Loucy (cell line): Measurements from ENCODE around the gene UVRAG.

Source experiments
- H2AFZ ChIP-seq: fragments of 200-600 bp; sonication (generic); 2 replicates; pipeline ENCODE4 v1.6.0; 2016; ENCODE audit warnings: antibody characterized with exemption, mild to moderate bottlenecking, low read length, moderate library complexity
- H3F3A ChIP-seq: fragments of 200-600 bp; 2 replicates; pipeline ENCODE4 v1.6.0; 2016; ENCODE audit warnings: antibody characterized with exemption, low read depth, mild to moderate bottlenecking
- H3K27me3 ChIP-seq: fragments of 200-600 bp; sonication (generic); 2 replicates; pipeline ENCODE4 v1.6.1; 2014; ENCODE audit warnings: low read length, mild to moderate bottlenecking; ENCODE audit not compliant: insufficient read depth, poor library complexity, severe bottlenecking
- H3K36me3 ChIP-seq: fragments of 200-600 bp; sonication (generic); 2 replicates; pipeline ENCODE4 v1.6.1; 2016; ENCODE audit warnings: low read length; ENCODE audit not compliant: insufficient read depth
- H3K4me1 ChIP-seq: fragments of 200-600 bp; sonication (generic); 2 replicates; pipeline ENCODE4 v1.5.1; 2014; ENCODE audit warnings: low read length, mild to moderate bottlenecking; ENCODE audit not compliant: insufficient read depth, poor library complexity, severe bottlenecking
- H3K4me2 ChIP-seq: fragments of 200-600 bp; sonication (generic); 2 replicates; pipeline ENCODE4 v1.6.0; 2014; ENCODE audit warnings: antibody characterized with exemption, low read length, low read depth, mild to moderate bottlenecking; ENCODE audit not compliant: poor library complexity, severe bottlenecking
- H3K4me3 ChIP-seq: fragments of 200-600 bp; sonication (generic); 2 replicates; pipeline ENCODE4 v1.5.1; 2014; ENCODE audit warnings: low read length, mild to moderate bottlenecking, mixed read lengths; ENCODE audit not compliant: poor library complexity, severe bottlenecking
- H3K79me2 ChIP-seq: fragments of 200-600 bp; sonication (generic); 2 replicates; pipeline ENCODE4 v1.6.1; 2014; ENCODE audit warnings: low read length; ENCODE audit not compliant: insufficient read depth
- H3K9ac ChIP-seq: fragments of 200-600 bp; sonication (generic); 2 replicates; pipeline ENCODE4 v1.6.0; 2014; ENCODE audit warnings: mild to moderate bottlenecking, low read depth, low read length, moderate library complexity; ENCODE audit not compliant: poor library complexity, severe bottlenecking
- H3K9me2 ChIP-seq: fragments of 200-600 bp; sonication (generic); replicated peaks from 2 replicates; pipeline ENCODE4 v1.6.1; 2016; ENCODE audit warnings: low read depth, low read length, mixed read lengths
- H3K9me3 ChIP-seq: fragments of 200-600 bp; sonication (generic); 2 replicates; pipeline ENCODE4 v1.6.1; 2014; ENCODE audit warnings: mild to moderate bottlenecking, antibody characterized with exemption, low read length, low read depth; ENCODE audit not compliant: insufficient read depth
- H4K20me1 ChIP-seq: fragments of 200-600 bp; sonication (generic); 2 replicates; pipeline ENCODE4 v1.6.0; 2014; ENCODE audit warnings: antibody characterized with exemption, low read length, mild to moderate bottlenecking; ENCODE audit not compliant: insufficient read depth, poor library complexity, severe bottlenecking
- EZH2phosphoT487 ChIP-seq: fragments of 200-600 bp; IDR thresholded peaks from 2 replicates; pipeline ENCODE4 v1.6.1; 2018; ENCODE audit warnings: antibody characterized with exemption, mild to moderate bottlenecking, moderate library complexity, borderline replicate concordance
- TF ChIP-seq, protein P1 (sequence below): fragments of 200-600 bp; sonication (generic); conservative IDR thresholded peaks from 2 replicates; pipeline ENCODE4 v1.5.1; 2014; ENCODE audit warnings: mild to moderate bottlenecking, antibody characterized with exemption, low read length

The UVRAG gene

DNA sequence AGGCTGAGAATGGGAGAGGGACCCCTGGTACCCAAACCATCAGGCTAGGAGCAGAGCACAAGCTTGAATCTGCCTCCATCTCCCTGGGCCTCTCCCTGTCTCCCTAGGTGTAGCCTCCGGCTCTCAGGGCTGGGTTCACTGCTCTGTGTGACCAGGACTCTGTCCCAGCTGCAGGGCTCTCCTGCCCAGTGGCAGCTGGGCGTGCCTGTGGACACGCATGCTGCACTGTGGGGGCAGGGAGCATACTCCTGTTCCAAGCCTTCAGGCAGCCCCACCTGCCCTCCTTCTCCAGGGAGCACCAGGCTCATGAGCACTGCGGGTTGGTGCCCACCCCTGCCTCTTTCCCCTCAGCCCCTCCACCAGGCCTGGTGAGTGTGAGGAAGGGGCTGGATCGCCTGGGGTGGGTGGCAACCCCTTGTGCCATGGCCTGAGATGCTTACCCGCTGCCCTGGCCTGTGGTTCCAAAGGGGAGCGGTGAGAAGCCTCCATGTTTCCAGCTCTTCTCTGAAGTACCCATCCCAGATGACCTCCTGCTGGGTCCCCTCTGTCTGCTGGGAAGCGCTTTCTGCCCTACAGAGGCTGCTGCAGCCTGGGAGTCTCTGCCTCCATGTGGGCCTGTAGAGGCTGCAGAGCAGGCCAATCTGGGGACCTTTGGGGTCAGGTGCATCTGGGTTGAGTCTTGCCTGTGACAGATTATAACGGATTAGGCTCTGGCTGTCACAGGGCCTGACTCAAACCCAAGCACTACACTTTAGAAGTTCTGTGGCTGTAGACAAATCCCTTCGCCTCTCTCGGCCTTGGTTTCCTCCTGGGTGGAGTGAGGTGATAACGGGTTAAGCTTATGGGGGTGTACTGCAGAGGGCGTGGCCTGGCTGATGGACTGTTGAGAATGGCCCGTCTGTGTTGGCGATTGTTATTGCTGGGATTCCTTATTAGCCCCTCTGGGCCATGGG, 347.6 kb downstream of the UVRAG start:
- Histone ChIP-seq H3K9ac (no peak overlapping the region), H2AFZ (no peak overlapping the region), H3K4me1 (no peaks in the 10 kb centered on the region), H3K4me2 (no peak overlapping the region), H4K20me1 (no peaks in the 10 kb centered on the region), H3K79me2 (no peaks in the 10 kb centered on the region), H3K27me3 (no peaks in the 10 kb centered on the region), H3F3A (no peaks in the 10 kb centered on the region), H3K9me3 (no peaks in the 10 kb centered on the region), H3K9me2 (no peaks in the 10 kb centered on the region), H3K4me3 (no peak overlapping the region), H3K36me3 (no peaks in the 10 kb centered on the region)
- no peak for TF ChIP-seq EZH2phosphoT487

DNA sequence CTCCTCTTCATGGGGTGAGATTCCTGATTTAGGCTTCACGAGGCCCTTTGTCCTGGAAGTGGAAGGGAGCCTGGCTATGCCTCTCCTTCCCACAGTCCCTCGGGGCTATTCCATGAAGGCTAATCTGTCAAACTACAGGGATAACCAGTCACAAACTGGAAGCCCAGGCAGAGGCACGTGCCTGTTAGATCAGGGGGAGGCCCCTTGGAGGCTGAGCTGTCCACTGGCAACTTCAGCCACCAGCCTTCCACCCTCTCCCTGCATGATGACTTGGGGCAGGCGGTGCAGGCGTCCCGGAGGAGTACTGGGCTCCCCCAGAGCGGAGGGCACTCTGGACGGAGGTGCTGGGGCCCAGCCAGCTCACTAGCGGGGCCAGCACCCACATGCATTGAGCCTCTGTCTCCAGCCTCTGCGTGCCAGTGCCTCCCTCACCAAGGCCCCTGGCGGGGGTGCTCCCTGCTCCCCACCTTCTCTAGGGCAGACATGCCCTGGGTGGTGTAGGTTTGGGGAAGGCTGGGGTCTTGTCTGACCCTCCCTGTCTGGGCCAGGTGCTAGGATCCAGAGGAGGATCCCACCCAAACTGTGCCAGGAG, 348.4 kb downstream of the UVRAG start:
- Histone ChIP-seq H3F3A (no peaks in the 10 kb centered on the region), H3K27me3 (no peaks in the 10 kb centered on the region)

DNA sequence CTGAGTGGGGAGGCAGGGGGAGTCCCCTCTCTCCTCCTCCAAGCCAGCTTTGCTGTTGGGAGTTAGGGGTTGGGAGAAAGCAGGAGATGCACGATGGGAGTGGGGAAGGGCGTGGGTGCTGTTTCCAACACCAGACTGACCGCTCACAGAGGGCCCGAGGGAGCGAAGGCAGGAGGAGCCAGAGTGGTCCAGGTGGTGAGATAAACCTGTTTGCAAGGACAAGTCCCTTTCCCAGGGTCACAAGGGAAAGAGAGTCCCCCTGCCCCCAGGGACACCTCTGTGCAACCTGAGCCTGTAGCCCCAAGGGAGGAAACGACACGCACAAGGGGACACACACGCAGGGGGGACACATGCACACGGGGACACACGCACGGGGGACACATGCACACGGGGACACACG, 349.1 kb downstream of the UVRAG start:
- Histone ChIP-seq H3K4me3 (no peak overlapping the region), H3K27me3 (no peaks in the 10 kb centered on the region), H3K79me2 (no peaks in the 10 kb centered on the region), H3K4me1 (no peaks in the 10 kb centered on the region), H2AFZ (no peak overlapping the region), H3K4me2 (no peak overlapping the region), H3F3A (no peaks in the 10 kb centered on the region), H3K36me3 (no peaks in the 10 kb centered on the region), H3K9me3 (no peaks in the 10 kb centered on the region), H3K9ac (no peak overlapping the region), H4K20me1 (no peaks in the 10 kb centered on the region), H3K9me2 (no peaks in the 10 kb centered on the region)
- TF ChIP-seq, protein P1, sequence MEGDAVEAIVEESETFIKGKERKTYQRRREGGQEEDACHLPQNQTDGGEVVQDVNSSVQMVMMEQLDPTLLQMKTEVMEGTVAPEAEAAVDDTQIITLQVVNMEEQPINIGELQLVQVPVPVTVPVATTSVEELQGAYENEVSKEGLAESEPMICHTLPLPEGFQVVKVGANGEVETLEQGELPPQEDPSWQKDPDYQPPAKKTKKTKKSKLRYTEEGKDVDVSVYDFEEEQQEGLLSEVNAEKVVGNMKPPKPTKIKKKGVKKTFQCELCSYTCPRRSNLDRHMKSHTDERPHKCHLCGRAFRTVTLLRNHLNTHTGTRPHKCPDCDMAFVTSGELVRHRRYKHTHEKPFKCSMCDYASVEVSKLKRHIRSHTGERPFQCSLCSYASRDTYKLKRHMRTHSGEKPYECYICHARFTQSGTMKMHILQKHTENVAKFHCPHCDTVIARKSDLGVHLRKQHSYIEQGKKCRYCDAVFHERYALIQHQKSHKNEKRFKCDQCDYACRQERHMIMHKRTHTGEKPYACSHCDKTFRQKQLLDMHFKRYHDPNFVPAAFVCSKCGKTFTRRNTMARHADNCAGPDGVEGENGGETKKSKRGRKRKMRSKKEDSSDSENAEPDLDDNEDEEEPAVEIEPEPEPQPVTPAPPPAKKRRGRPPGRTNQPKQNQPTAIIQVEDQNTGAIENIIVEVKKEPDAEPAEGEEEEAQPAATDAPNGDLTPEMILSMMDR, result no peak
- TF ChIP-seq EZH2phosphoT487, result no peak

More for the DNA sequence above, 348.4 kb downstream of the UVRAG start:
- H3K9me2 ChIP-seq, result no peaks in the 10 kb centered on the region
- no peaks in the 10 kb centered on the region for H3K36me3 ChIP-seq
- H3K4me1 ChIP-seq, result no peaks in the 10 kb centered on the region
- H3K4me2 ChIP-seq, result no peak overlapping the region
- no peaks in the 10 kb centered on the region for H4K20me1 ChIP-seq
- no peaks in the 10 kb centered on the region for H3K79me2 ChIP-seq
- no peak overlapping the region for H2AFZ ChIP-seq
- H3K9me3 ChIP-seq, result no peaks in the 10 kb centered on the region
- no peak for TF ChIP-seq EZH2phosphoT487
- TF ChIP-seq, protein P1, result no peak
- no peak overlapping the region for H3K9ac ChIP-seq
- H3K4me3 ChIP-seq, result no peak overlapping the region
